Stimulated activated CD8-positive, alpha-beta memory T cell treated with anti-CD3 and anti-CD28 coated beads, Interleukin-7, amount 100 ng/mL, for 4 hours (primary cell): ENCODE measurements around the gene EMC8.

Experiments
- DNase-seq, 2 donors: peaks; one replicate each; pipeline ENCODE4 v3.0.0-alpha.2; 2020; ENCODE audit warnings: low read depth in 2 of 2

The EMC8 gene

DNA sequence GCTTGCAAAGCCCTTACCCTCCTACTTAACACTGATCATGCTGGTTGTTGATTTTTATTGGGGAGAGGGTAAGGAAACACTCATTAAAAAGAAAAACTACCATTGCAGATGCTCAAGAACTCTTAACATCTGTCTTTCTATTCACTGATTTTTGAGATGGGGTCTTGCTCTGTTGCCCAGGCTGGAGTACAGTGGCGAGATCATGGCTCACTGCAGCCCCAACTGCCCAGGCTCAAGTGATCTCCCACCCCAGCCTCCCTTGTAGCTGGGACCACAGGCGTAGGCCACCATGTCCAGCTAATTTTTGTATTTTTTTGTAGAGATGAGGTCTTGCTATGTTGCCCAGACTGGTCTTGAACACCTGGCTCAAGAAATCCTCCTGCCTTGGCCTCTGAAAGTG is 14.5 kb downstream of the EMC8 start:
- no peak for DNase-seq

GRCh38 chr16:85783441-85783840 is 15.9 kb downstream of the EMC8 start:
- DNase-seq, result no peak

GRCh38 chr16:85782451-85782850 is 16.9 kb downstream of the EMC8 start:
- no peak for DNase-seq

DNA sequence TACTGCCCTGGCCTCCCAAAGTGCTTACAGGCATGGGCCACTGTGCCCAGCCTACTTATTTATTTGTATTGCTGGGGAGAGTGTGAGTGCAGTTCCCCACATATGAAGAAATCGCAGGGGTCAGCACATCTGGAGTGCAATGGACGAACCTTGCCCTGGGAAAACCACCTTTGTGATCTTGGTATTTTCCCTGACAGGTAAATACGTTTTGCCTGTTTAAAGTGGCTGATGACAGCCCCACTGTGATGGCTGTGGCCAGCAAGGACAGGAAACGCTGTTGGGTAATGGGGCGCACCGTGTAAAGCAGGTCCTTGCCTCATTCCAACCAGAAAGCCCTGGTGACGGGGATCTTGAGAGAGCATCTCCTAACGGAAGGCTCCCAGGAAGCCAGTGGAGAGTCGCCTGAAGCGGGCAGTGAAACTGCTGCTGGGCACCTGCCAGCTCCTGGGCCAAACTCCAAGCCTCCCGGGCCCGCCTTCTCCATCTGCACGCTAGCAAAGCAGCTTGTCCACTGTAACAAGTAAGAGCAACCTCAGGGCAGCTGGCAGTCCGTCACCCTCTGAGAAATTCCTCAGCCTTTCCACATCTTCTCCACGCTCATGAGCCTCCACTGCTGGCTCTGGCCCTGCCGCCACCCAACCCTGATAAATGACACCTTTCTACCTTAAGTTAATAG is 17.5 kb downstream of the EMC8 start:
- no peak for DNase-seq

DNA sequence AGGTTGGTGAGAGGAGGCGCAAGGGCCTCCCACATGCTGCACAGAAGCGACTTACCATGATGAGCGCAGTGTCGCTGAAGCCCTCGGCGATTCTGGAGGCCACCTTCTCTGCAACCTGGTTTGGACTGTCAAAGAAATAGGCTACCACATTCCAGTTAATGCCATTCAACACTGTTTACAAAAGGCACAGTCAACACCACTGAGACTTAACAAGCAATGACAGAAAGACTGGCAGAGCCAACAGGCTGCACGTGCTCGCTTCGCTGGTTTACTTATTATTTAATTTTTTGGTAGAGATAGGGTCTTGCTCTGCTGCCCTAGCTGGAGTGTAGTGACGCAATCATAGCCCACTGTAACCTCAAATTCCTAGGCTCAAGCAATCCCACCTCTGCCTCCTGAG is 18.2 kb downstream of the EMC8 start:
- no peak for DNase-seq

DNA sequence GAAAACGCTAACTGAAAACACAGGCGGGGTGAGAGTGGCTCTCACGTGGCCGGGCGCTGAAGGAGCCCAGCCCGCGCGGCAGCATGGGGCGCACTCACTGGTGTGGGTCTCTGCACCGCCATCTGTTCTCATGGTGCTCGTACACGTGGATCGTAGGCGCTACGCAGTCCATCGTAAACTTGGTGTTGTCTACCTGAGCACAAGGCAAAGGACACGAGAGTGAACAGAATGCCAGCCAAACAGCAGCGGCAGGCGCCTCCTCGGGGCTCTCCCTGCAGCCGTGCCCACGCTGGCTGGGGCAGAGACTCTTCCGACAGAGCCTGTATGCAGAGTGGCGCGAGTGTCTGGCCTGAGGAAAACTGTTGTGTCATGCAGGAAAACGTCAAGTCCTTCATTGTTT is 19.1 kb downstream of the EMC8 start:
- no peak for DNase-seq

DNA sequence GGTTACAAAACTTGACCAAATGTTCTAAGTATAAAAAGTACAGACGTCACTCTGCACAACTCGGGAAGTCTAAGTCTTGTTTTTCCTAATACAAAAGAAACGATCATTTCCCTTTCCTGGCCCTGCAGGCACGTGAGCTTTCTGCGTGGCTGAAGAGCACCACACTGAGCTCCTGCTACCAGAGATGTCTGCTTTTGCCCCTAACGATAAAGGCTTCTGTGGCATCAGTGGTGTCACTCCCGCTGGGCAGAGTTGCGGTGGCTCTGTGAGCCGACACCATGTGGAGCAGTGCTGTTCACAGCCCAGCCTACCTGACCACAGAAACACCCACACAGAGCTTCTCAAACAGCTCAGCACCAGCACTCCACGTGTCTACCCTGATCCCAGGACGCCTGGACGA is 20.5 kb downstream of the EMC8 start:
- peak in 1 of 2 donors; percentile 23 for DNase-seq

GRCh38 chr16:85777583-85778310 is 21.6 kb downstream of the EMC8 start:
- DNase-seq, result no peak

DNA sequence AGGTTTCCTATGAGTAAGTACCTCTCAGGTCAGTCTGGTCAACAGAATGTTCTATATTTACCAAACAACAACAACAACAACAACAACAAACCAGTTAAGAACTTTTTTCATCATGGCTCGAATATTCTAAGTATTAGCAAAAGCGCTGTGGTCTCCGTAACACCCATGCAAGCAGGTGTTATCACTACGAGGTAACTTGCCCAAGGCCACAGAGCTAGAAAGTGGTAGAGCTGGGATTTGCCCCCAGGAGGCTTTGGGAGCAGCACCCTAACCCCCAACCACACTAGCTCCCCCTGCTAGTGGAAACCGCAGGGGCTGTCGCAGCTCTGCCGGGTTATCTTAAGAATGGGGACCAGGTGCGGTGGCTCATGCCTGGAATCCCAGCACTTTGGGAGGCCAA is 24.5 kb downstream of the EMC8 start:
- no peak for DNase-seq

DNA sequence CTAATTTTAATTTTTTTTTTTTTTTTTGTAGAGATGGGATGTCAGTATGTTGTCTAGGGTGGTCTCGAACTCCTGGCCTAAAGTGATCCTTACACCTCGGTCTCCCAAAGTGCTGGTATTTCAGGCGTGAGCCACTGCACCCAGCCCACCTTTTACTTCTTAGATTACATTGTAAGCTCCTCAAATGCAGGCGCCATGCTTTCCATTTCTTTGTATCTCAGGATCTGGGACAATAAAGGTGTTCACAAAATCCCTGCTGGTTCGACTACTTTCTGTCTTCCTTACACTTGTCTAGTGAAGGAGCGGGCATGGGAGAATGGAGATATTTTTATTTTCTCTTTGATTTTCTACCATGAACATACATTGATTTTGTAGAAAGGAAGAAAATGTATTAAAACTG is 25.2 kb downstream of the EMC8 start:
- no peak for DNase-seq

DNA sequence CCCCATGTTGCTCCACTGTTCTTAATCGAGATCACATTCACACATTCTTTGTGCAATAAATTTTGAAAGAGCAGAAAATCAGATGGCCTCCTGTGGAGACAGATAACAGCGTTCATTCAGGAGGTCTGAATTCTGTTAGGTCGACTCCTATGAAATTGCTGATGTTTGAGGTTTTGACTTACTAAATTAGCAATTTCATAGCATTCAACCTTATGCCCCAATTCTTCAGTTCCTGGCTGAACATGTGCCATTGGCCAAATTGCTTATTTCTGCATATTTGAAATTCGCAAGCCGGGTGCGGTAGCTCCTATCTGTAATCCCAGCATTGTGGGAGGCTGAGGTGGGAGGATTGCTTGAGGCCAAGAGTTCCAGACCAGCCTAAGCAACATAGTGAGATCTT is 26.3 kb downstream of the EMC8 start:
- no peak for DNase-seq

GRCh38 chr16:85770741-85771140 is 28.6 kb downstream of the EMC8 start:
- DNase-seq, result no peak

- no peak for DNase-seq
Measured at GRCh38 chr16:85768199-85768598, 31.1 kb downstream of the EMC8 start.

DNA sequence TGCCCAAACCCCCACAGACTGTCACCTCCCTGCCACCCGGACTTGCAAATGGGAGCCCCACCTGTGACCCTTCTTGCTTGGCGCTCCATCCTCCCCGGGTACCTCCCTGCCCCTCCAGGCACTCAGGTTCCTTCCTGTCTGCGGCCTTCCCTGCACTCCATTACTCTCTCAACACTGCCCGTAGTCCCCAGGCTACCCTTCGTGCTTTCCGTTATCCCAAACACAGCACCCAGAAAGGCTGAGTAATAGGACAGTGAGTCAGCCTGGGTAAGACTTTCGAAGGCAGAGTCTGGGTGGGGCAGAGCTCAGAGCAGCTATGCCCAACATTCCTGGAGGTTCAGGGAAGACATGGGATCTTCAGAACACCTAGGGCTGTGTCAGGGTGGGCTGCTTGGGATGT is 31.8 kb downstream of the EMC8 start:
- DNase-seq, result no peak

DNA sequence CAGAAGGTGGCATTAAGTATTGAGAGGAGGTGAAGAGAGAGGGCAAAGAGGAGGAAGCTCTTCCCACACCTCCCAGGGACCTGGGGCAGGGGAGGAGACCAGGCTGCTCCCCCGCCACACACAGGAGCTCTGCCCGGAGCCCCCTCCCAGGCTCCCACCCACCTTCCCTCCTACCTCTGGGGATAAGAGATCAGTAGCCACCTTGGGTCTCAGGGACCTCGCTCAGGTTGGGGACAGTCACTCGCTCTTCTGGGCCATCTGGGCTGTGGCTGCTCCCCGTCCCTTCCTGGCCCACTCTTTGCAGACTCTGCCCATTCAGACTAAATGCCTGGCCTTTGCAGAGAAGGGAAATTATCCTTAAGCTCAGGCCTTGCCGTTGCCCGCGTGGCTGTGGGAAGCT is 33.6 kb downstream of the EMC8 start:
- no peak for DNase-seq

DNA sequence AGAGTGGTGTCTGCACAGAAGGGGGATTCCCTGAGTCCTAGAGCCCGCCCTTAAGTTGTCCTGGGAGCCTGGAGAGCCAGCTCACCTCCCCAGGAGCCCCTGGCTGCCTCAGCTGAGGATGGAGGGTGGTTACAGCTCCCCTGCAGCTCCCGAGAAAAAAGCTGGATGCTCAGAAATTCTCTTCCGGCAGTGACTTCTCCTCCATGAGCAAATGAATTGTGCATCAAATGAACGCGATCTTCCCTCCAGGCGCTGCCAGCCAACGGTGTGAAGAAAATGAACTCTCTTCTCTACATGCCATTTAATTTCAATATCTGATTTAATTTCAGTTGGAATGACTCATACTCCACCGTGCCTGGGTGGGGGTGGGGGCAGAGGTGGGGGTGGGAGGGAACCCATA is 34.1 kb downstream of the EMC8 start:
- DNase-seq, result no peak

- DNase-seq, result no peak
Measured at GRCh38 chr16:85763616-85764015, 35.7 kb downstream of the EMC8 start.

GRCh38 chr16:85762970-85763369 is 36.4 kb downstream of the EMC8 start:
- DNase-seq, result no peak

GRCh38 chr16:85761861-85762260 is 37.5 kb downstream of the EMC8 start:
- DNase-seq, result no peak

DNA sequence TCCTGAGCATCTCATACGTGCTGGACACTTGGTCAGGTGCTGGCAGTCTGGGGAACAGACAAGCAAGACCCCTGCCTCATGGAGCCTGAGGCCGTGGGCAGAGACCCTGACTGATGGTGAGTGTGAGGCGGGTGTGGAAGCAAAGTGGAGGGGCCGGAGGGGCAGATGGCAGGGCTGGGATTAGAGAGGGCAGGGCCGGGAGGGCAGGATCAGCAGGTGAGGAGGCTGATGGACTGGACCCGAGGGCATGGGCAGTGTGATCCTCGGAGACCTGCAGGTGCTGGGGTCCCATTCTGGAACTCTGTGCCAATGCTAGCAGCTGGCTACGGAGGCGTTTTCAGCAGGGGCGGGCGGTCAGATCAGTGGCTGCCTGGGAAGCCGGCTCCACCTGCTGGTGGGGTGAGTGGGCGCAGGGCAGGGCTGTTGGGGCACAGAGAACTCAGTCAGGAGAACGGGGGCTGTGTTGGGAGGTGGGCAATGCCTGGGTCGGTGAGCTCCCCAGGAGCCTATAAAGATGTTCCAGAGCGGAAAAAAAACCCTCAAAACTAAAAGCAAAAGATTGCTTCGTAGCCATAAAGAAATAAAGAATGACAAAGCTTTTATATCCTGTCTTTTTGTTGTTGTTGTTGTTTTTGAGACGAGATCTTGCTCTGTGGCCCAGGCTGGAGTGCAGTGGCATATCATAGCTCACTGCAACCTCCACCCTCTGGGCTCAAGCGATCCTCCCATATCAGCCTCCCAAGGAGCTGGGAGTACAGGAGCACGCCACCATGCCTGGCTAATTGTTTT is 39.5 kb downstream of the EMC8 start:
- no peak for DNase-seq

GRCh38 chr16:85759136-85759535 is 40.2 kb downstream of the EMC8 start:
- DNase-seq, result no peak

DNA sequence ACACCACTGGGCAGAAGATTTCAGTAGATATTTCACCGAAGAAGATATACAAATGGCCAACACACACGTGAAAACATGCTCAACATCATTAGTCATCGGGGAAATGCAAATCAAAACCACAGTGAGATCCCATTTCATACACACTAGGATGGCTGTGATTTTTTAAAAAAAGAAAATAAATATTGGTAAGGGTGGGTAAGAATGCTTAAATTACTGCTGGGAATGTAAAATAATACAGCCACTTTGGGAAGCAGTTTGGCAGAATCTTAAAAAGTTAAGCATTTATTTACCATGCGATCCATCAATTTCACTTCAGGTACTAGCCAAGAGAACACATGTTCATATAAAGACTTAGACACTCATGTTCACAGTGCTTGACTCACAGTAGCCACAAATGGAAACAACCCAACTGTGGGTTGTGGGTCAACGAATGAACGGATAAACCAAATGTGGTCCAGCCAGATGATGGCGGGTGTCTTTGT is 42.0 kb downstream of the EMC8 start:
- no peak for DNase-seq
